ENCODE results near the gene TBC1D9B.
"Not testable (repeated sequence)": the region's sequence is repeated elsewhere in the genome, so short reads cannot be mapped to it uniquely, and the experiment has no call there.

The TBC1D9B gene

DNA sequence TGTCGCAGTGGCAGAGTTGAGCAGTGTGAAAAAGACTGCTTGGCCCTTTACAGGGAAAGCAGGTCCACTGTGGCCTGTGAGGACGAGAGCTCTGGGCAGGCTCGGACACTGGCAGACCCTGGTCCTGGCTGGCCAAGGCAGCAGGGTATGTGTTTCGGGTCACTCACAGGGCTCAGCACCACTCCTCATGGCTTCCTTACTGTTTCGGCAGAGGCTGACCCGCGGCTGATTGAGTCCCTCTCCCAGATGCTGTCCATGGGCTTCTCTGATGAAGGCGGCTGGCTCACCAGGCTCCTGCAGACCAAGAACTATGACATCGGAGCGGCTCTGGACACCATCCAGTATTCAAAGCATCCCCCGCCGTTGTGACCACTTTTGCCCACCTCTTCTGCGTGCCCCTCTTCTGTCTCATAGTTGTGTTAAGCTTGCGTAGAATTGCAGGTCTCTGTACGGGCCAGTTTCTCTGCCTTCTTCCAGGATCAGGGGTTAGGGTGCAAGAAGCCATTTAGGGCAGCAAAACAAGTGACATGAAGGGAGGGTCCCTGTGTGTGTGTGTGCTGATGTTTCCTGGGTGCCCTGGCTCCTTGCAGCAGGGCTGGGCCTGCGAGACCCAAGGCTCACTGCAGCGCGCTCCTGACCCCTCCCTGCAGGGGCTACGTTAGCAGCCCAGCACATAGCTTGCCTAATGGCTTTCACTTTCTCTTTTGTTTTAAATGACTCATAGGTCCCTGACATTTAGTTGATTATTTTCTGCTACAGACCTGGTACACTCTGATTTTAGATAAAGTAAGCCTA lies 71.3 kb downstream of the TBC1D9B start:
- DNase-seq = peak; percentile 31

DNA sequence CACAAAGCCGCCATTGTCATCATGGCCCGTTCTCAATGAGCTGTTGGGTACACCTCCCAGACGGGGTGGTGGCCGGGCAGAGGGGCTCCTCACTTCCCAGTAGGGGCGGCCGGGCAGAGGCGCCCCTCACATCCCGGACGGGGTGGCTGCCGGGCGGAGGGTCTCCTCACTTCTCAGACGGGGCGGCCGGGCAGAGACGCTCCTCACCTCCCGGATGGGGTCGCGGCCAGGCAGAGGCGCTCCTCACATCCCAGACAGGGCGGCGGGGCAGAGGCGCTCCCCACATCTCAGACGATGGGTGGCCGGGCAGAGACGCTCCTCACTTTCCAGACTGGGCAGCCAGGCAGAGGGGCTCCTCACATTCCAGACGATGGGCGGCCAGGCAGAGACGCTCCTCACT lies 72.8 kb downstream of the TBC1D9B start:
- not testable (repeated sequence) for DNase-seq

DNA sequence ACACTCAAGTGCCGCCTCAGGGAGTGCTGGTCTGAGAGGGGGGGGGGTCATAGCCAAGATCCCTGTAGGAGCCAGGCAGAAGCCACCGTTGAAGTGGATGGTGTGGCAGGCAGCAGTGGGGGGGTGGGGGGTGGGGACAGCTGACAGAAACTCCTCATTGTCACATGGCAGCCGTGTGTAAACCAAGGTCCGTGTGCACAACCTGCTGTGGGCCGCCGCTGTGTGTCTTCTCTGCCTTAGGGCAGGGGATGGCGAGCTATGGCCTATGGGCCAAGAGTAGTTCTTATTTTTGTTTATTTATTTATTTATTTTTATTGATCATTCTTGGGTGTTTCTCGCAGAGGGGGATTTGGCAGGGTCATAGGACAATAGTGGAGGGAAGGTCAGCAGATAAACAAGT lies 73.6 kb downstream of the TBC1D9B start:
- no peak for DNase-seq

GRCh38 chr5:179833709-179834070 lies 74.0 kb downstream of the TBC1D9B start:
- no peak for DNase-seq

DNA sequence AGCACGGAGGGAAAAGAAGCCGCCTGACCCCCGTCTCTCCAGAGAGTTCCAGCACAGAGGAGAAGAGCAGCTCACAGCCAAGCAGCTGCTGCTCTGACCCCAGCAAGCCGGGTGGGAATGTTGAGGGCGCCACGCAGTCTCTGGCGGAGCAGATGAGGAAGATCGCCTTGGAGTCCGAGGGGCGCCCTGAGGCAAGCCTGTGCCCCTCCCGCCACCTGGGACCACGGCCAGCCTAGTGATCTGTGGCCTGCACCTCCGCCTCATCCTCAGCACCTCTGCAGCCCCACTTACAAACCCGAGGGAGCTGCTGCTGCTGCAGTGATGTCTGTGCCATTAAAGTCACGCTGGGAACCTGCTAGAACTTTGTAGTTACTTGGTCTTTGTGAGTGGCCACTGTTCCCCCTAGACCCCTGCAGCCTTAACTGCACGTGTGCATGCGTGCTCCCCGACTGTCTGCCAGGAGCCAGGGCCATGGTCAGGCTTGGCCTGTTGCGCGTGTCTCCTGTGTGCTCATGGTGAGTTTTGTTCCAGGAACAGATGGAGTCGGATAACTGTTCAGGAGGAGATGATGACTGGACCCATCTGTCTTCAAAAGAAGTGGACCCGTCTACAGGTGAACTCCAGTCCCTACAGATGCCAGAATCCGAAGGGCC lies 74.5 kb downstream of the TBC1D9B start:
- DNase-seq = no peak

DNA sequence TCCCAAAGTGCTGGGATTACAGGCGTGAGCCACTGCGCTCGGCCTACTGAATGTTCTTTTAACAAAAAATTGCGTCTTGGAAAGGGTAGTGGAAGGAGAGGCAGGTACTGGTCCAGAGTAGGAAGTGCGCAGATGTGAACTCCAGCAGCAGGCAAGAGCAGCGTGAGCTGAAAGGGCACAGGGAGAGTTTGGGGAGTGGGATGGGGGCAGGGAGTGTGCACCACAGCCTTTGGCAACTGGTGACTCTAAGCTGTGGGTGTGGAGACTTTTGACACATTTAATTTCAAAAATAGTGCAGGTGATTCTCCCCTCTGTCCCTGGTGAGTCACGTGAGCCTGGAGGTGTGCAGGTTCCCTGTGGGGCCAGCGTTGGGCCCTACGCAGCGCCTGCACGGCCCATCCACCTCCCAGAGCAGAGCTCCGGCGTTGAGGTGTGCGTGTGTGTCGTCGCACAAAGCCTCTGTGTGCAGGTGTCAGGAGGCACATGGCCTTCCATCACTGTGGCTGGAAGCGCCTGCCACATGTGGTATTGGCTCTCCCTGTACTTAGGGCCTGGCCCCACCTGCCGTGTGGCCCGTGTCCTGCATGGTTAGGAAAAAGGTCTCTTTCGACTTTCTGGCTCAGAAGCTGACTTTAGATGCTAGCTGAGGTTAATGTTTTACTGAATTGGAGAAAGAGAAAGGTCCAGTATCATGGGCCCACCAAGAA lies 75.5 kb downstream of the TBC1D9B start:
- no peak for DNase-seq

DNA sequence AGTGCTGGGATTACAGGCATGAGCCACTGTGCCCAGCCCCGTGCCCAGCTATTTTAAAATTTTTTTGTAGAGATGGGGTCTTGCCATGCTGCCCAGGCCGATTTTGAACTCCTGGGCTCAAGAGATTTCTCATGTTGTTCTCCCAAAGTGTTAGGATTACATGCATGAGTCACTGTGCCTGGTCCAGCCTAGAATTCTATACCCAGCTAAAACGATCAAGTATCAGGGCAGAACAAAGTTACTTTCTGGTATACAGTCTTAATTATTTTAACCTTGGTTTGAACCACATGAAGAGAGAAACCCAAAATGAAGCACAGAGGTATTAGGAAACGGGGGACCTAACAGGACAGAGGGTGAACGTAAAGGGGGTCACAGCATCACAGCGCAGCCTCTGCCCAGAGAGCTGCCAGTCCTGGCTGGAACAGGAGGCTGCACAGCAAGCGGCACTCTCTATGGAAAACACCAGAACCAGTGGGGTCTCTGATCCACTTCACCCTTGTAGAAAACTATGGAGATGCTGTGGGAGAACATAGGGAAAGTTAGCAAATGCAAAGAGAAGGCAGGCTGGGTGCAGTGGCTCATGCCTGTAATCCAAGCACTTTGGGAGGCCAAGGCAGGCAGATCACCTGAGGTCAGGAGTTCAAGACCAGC lies 76.8 kb downstream of the TBC1D9B start:
- DNase-seq = no peak

GRCh38 chr5:179829732-179830435 lies 77.8 kb downstream of the TBC1D9B start:
- DNase-seq = no peak

GRCh38 chr5:179828756-179829421 lies 78.8 kb downstream of the TBC1D9B start:
- peak; percentile 44 for DNase-seq

GRCh38 chr5:179827680-179828079 lies 80.0 kb downstream of the TBC1D9B start:
- no peak for DNase-seq

DNA sequence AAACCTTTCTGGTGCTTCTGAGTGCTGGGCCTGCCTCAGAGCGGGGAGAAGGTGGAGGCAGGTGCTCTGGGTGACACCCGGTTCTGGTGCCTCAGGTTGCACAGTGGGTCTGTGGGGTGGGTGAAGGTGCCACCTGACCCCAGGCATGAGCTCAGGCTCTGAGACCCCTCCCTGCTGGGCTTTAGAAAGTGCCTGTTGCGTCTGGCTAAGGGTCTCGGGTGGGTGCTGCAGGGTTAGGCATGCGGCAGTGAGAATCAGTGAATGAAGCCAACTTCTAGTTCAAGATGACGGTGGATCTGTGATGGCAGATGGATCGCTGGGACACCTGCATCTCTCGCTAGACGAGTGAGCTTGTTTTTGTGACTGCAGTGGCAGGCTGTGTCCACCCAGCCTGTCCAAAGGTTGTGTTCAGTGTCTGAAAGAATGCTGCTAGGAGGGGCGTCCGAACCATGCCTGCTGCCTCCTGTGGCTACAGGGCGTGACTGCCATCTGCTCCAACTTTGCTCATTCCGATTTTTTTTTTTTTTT lies 82.0 kb downstream of the TBC1D9B start:
- peak; percentile 25 for DNase-seq

- DNase-seq = no peak
Measured at GRCh38 chr5:179824745-179825112, 83.0 kb downstream of the TBC1D9B start.

GRCh38 chr5:179823937-179824744 lies 83.6 kb downstream of the TBC1D9B start:
- no peak for DNase-seq

- no peak for DNase-seq
Measured at GRCh38 chr5:179822444-179822990, 85.2 kb downstream of the TBC1D9B start.

GRCh38 chr5:179822059-179822432 lies 85.7 kb downstream of the TBC1D9B start:
- no peak for DNase-seq

GRCh38 chr5:179821298-179822058 lies 86.2 kb downstream of the TBC1D9B start:
- peak; percentile 94 for DNase-seq

- peak; percentile 90 for DNase-seq
Measured at GRCh38 chr5:179820483-179821297, 87.0 kb downstream of the TBC1D9B start, which contains the start of gene SQSTM1. SQSTM1 (plus strand) TSS chr5:179820905; CDS start chr5:179820937, 32 bp downstream.

DNA sequence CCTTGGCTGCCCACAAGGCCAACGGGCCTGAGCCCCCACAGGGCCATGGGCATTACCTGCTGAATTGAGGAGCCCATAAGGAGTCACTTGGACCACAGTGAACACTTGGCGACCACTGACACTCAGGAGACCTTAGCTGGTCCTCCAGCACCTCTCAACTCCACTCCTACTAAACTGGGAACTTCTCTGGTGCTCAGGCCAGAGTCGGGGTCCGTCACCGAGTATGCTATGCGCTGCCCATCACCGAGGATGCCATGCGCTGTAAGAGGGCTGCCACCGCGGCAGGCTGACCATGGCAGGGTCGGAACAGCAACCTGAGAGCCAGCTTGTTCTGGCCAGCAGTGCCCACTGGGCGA lies 87.6 kb downstream of the TBC1D9B start:
- DNase-seq = peak; percentile 67

All from NCI-H69 (cell line).